Measurements from ENCODE around the gene PTPRCAP.

Gene PTPRCAP

DNA sequence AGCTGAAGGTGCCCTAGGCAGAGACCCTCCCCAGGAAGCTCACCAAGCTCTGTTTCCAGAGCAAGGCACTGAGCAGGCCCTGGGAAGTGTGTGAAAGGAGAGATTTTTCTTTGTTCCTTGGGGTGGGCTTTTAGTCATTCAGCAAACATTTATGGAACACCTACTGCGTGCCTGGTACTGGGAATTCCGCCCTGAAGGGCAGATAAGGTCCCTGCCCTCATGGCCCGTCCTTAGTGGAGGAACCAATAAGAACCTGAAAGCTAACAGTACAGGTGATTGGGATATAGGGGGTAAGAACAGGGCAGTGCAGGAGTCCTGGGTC is 27.7 kb upstream of the PTPRCAP start:
- no peak for ATAC-seq

DNA sequence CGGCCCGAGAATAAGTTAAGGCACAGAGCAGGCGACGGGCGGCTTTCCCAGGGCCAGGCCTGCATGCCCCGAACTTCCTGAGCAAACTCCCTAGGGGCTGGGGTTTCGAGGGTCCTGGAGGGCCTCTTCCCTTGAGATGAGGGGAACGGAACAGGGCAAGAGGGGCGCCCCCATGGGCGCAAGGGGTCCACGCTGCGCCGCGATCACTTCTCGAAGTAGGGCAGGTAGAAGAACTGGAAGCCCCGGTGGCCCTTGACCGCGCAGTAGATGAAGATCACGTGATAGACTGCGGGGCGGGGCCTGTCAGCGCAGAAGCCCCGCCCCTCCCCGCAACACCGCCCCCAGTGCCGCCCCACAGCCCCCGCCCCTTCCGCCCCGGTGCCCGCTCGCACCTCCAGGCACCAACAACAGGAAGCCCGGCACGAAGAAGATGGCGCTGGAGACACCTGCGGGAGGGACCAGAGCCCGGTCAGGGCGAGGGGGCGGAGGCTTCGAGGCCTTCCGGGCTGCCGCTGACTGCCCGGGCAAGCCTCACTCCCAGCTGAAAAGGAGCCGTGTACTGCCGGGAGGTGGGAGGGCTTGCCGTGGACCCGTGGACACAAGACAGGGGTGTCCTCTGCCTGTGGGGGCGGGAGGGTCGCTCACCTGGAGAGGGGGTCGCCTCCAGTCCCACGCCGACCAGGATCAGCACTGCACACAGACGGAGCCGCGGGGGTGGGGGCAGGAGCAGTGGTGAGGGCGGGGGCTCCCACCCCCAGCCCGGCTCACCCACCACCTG is 27.1 kb upstream of the PTPRCAP start:
- ATAC-seq, result peak; percentile 78 to 79

GRCh38 chr11:67463680-67464410 is 26.4 kb upstream of the PTPRCAP start:
- ATAC-seq, result no peak

- ATAC-seq, result no peak
Measured at GRCh38 chr11:67463186-67463585, 25.7 kb upstream of the PTPRCAP start.

DNA sequence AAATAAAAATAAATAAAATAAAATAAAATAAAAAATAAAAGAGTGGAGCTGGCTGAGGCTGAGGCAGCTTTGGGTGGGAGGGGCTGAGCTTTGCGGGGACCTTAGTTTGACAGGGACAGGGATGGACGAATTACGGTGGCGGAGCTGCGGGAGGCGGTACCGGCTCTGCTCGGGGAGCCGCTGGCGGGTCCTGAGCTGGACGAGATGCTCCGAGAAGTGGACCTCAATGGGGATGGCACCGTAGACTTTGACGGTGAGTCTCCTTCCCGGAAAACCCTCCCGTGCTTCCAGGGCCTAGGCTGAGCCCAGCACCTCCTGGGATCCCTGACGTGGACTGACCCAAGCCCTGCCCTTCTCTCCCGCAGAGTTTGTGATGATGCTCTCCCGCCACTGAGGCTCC is 20.8 kb upstream of the PTPRCAP start:
- ATAC-seq, result no peak

DNA sequence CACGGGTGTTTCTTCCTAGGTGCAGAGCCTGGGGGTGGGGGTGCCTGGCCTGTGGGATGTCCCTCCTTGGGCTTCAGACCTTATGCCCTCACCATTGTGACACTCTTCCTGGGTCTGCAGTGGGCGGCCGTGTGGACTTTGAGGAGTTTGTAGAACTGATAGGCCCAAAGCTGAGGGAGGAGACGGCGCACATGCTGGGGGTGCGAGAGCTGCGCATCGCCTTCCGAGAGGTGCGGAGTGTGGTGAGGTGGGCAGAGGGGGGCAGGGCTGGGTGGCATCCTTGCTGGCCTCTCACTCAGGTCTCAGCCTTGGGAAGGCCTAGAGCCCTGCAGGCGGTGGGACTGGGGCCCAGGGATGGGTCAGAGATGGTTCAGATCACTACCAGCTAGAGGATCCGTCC is 20.0 kb upstream of the PTPRCAP start:
- ATAC-seq, result no peak

- ATAC-seq, result no peak
Measured at GRCh38 chr11:67456068-67456705, 18.7 kb upstream of the PTPRCAP start.

DNA sequence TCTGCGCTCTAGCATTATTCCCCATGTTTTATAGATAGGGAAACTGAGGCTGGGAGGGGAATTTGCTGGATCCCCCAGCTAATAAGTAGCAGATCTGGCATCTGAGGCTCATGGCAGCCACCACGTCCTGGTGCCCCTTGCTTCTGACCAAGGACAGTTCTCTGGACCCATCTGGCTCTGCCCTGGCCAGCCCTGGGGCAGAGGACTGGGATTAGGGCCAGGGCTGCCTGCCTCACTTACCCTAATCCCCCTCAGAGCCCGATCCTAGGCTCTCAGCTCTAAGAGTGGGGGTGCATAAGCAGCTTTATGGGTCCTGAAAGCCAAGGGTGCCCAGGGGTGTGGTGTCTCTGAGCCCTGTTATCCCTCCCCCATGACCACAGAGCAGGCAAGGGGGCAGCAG is 17.6 kb upstream of the PTPRCAP start, which contains the start of gene CABP4:
CABP4 (plus strand) TSS at position 301 of the 400 bp plus-strand sequence; CDS start at position 371, 70 bp downstream.
- no peak for ATAC-seq

- ATAC-seq, result no peak
Measured at GRCh38 chr11:67453816-67454732, 16.6 kb upstream of the PTPRCAP start.

DNA sequence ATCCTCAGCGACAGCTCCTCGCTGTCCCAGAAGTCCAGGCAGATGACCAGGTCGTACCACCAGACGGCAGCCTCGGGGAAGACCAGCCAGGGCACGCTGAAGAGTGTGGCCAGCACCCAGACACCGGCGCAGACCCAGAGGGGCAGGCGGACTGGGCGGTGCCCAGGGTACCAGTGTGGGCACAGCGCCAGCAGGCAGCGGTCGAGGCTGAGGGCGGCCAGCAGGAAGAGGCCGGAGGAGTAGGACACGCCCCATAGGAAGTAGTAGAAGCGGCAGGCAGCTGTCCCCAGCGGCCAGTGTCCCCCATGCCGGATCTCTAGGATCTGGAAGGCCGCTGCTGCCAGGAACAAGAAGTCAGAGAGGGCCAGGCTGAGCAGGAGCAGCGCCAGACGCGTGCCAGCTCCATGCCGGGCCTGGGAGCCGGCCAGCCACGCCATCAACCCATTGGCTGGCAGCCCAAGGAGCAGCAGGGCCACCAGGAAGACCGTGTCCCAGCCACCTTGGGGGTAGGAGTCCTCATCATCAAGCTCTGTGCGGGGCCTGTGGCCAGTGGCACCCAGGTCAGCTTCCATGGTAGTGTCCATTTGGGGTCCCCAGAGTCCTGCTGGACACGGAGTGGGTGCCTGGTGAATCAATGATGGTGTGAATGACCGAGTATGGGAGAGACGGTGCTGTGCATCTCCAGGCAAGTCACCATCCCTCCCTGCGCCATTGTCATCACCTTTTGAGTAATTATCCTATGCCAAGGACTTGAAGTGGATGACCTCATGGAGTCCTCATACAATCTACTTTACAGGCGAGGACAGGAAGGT is 14.9 kb upstream of the PTPRCAP start, which contains the start of gene GPR152:
GPR152 (minus strand) TSS at position 589 of the 812 bp plus-strand sequence; CDS start at position 584, 5 bp downstream.
- no peak for ATAC-seq

DNA sequence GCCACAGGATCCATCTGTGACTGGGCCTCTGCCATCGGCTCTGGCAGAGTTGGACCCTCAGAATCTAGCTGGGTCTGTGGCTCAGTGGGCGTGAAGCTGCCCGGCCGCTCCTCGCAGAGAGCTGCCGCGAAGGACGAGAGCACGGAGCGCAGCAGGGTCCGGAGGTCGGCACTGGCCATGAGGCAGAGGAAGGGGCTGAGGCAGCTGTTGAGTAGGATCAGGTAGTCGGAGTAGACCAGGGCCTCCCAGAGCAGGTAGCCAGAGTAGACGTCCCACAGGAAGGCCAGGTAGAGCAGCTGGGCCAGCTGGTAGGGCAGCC is 14.1 kb upstream of the PTPRCAP start:
- ATAC-seq, result no peak

DNA sequence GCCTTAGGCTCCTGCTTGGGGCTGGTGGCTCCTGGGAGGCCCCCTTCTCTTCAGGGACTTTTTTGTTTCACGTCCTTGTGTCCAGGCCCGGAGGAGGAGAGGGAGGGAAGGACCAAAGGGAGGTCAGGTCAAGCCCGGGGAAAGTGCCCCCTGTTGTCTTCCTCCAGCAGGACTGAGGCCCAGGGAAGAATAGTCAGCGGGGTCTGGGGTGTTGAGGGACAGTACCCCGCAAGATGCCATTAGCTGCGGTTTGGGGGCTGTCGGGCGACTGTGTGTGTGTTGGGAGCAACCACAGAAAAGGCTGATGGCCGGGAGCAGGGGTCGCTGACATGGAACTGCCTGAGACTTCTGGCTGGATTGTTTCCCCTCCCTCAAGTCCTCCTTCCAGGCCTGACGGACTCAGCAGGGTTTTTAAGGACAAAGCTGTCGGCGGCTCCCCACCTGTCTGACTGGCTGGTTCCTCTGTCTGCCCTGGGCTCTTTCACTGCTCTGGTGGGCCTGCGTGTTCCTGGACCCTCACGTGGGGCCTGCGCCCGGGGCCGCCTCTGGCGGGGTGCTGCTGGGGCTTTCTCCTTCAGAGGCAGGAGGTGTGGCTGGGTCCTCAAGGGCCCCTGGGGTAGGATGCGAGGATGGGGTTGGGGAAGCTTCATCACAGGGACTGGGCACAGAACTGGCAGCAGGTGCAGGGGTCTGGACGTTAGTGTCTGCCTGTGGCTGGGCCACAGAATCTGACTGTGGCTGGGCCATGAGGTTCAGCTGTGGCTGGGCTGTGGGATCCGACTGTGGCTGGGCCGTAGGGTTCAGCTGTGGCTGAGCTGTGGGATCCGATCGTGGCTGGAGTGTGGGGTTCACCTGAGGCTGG is 13.5 kb upstream of the PTPRCAP start:
- no peak for ATAC-seq

- no peak for ATAC-seq
Measured at GRCh38 chr11:67449116-67449844, 11.8 kb upstream of the PTPRCAP start.

DNA sequence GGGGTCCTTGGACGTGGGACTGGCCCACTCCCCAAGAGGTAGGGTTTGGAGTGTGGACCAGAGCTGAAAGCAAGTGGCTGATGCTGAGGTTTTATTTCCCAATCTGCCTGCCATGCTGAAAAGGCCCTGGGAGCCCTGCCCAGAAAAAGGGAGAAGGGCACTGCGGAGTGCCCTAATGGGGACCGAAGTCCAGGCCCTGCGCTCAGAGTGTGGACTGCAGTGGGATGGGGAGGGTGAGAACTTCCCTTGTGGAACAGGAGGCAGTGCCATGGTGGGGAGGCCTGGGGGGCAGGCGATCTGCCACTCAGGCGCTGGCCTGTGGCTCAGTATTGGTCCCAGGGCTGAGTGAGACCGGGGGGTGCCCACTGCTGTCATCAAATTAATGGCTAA is 10.7 kb upstream of the PTPRCAP start:
- no peak for ATAC-seq

- ATAC-seq, result no peak
Measured at GRCh38 chr11:67445515-67445914, 8.0 kb upstream of the PTPRCAP start.

- no peak for ATAC-seq
Measured at GRCh38 chr11:67442504-67443404, 5.3 kb upstream of the PTPRCAP start.

- ATAC-seq, result no peak
Measured at GRCh38 chr11:67441731-67442351, 4.4 kb upstream of the PTPRCAP start.

DNA sequence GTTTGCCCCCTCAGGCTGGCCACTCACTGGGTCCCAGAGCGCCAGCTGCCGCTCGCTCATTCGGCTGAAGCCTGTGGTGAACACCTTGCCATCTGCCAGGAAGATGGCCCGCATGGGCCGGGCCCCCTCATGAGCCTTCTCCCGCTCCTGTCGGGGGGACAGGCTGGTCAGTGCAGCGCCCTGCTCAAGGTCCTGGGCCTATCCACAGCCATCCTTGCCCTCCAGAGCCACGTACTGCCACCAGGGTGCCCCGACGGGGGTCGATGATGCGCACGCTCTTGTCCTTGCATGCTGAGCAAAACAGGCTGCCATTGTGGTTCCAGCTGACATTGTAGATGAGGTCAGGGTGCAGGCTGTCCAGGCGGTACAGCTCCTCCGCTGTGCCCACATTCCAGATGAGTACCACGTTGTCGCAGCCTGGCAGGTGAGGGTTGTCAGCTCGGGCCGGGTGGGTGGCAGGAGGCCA is 3.6 kb upstream of the PTPRCAP start:
- no peak for ATAC-seq
